IMR-90 (cell line): ENCODE data around the gene PPARD.

Experiments used
- CEBPB ChIP-seq: IDR thresholded peaks from 2 replicates; pipeline ENCODE4 v1.6.1; 2012; ENCODE audit warnings: low read depth, low read length, improper control_type of control experiment
- CTCF ChIP-seq: conservative IDR thresholded peaks from 2 replicates; pipeline ENCODE4 v1.5.1; 2012; ENCODE audit warnings: mild to moderate bottlenecking, low read depth, low read length, improper control_type of control experiment
- ELK1 ChIP-seq: fragments of 150-350 bp; IDR thresholded peaks from 2 replicates; pipeline ENCODE4 v1.6.1; 2016; ENCODE audit warnings: low read depth, mild to moderate bottlenecking, low read length, moderate library complexity, borderline replicate concordance
- MAFK ChIP-seq: IDR thresholded peaks from 2 replicates; pipeline ENCODE4 v1.6.1; 2012; ENCODE audit warnings: low read depth, low read length, improper control_type of control experiment
- MXI1 ChIP-seq: IDR thresholded peaks from 2 replicates; pipeline ENCODE4 v1.6.1; 2012; ENCODE audit warnings: low read depth, mild to moderate bottlenecking, low read length, moderate library complexity, borderline replicate concordance
- POLR2A ChIP-seq: IDR thresholded peaks from 2 replicates; pipeline ENCODE4 v1.6.1; 2012; ENCODE audit warnings: mild to moderate bottlenecking, low read depth, low read length
- RAD21 ChIP-seq: IDR thresholded peaks from 2 replicates; pipeline ENCODE4 v1.6.1; 2012; ENCODE audit warnings: low read length, improper control_type of control experiment
- RFX5 ChIP-seq: IDR thresholded peaks from 2 replicates; pipeline ENCODE4 v1.8.0; 2012; ENCODE audit warnings: low read depth, mild to moderate bottlenecking, low read length, moderate library complexity
- USF2 ChIP-seq: fragments of 150-350 bp; IDR thresholded peaks from 2 replicates; pipeline ENCODE4 v1.6.1; 2017; ENCODE audit warnings: mild to moderate bottlenecking, antibody characterized with exemption, low read length, low read depth

GRCh38 chr6:35318196-35319171, 23.9 kb upstream of the PPARD start:
- TF ChIP-seq CTCF (0 out of 2 replicates have a peak, but pooled peaks have one; percentile 12), MXI1 (peak; percentile 12; the same call in 1 of the 2 replicates), CEBPB (no peak), RAD21 (0 out of 2 replicates have a peak, but pooled peaks have one; percentile 4), POLR2A (no peak), ELK1 (no peak), MAFK (no peak), RFX5 (no peak), USF2 (no peak)
